AG09319 (cell line): Measurements from ENCODE around the gene LRRC15.

Source experiments
- DNase-seq: peaks from one replicate; pipeline ENCODE4 v3.0.0-alpha.2; 2010; ENCODE audit warnings: low read depth; ENCODE audit errors: extremely low read depth
- TF ChIP-seq, protein P1 (sequence below): IDR thresholded peaks from 2 replicates; pipeline ENCODE4 v1.5.1; 2011; ENCODE audit warnings: low read depth, mild to moderate bottlenecking, inconsistent platforms, low read length, moderate library complexity

Gene LRRC15

GRCh38 chr3:194373899-194374298 is 4.4 kb upstream of the LRRC15 start:
- TF ChIP-seq, protein P1, sequence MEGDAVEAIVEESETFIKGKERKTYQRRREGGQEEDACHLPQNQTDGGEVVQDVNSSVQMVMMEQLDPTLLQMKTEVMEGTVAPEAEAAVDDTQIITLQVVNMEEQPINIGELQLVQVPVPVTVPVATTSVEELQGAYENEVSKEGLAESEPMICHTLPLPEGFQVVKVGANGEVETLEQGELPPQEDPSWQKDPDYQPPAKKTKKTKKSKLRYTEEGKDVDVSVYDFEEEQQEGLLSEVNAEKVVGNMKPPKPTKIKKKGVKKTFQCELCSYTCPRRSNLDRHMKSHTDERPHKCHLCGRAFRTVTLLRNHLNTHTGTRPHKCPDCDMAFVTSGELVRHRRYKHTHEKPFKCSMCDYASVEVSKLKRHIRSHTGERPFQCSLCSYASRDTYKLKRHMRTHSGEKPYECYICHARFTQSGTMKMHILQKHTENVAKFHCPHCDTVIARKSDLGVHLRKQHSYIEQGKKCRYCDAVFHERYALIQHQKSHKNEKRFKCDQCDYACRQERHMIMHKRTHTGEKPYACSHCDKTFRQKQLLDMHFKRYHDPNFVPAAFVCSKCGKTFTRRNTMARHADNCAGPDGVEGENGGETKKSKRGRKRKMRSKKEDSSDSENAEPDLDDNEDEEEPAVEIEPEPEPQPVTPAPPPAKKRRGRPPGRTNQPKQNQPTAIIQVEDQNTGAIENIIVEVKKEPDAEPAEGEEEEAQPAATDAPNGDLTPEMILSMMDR, result no peak
- DNase-seq, result no peak

DNA sequence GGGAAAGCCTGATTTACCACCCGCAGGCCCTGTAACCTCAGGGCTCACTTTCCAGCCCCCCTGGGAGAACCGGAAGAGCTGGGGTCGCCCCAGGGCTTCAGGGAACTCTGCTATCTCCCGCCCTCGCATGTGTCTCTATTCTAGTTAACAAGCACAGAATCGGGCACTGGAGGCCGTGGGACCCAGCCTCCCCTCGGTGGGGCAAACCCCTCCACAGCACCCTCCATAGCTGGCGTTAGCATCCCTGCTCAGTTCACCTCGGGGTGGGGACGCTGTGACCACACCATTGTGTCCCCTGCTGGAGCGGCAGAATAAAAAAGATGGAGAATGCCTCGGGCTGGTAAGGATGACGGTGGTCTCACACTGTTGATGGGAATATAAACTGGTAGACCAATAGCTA is 3.5 kb upstream of the LRRC15 start:
- TF ChIP-seq, protein P1, result no peak
- no peak for DNase-seq

DNA sequence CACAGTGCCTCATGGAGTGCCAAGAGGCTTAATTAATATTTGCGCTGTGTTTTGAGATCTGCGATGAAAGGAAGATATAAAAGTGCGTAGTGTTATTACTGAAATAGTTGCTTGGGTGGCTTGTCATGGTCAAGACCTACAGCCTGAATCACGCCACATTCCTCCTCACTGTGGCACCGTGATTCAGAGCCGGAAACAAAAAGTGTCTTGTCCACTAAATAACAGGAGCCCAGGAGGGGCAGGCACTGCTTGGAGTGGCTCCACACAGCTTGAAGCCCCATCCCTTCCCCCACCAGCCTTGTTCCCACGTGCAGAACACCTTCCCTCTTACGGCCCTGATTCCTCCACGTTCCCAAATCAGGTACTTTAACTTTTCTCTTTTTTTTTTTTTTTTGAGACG is 1.2 kb upstream of the LRRC15 start:
- DNase-seq, result no peak
- TF ChIP-seq, protein P1, result no peak

DNA sequence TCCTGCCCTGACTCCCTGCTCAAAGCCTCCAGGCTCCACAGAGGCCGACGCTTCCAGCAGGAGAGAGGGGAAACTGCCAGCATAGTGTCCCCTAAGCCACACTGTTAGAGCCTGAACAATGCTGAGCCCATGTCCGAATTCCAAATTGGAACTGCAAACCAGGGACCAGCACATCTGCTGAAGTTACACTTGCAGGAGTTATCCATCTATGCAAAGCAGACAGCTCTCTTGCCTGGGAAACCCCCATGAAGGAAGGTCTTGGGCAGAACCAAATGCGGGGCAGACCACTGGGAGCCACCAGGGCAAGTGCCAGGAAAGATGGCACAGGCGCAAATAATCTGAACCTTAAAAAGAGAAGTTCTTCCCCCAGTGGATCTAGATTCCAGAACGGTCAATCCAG is 625 bp downstream of the LRRC15 start:
- TF ChIP-seq, protein P1, result no peak

DNA sequence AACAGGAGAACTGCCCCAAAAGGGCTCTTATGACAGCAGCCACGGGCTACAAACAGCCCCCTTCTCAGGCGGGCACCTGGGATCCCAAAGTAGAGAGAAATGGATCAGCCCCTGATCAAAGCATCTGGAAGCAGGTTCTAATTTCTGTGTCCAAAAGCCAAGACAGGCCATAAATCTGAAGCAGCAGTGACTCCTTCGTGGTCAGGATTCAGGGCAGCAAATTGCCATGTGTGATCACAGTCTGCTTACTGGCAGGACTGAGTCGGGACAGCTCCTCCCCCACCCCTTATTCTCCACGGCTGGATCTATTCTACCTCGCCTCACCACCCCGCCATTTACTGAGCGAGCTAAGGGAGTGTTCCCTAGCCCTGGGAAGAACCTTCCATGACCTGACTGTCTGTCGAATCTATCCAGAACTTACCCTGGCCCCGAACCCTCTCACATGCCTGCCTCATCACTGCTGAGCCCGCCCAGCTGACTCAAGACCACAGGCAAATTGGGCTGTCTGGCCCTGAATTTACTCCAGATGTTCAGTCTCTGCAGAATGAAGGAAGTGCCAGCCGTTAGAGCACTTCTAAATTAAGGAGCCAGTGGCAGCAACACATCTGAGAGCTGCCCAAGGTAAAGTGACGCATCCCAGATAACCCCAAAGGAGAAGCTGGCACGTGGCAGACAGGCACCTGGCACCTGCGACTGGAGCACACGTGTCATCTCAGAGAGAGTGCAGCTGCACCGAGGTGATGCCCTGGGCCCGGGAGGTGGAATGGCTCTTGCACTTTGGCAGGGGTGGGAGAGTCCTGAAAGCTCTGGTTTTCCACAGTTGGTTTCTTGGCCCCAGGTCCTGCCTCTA is 1.3 kb downstream of the LRRC15 start:
- TF ChIP-seq, protein P1, result no peak
- peak; percentile 63 for DNase-seq

More for the DNA sequence above, 625 bp downstream of the LRRC15 start:
- DNase-seq, result no peak

- TF ChIP-seq, protein P1, result no peak
- no peak for DNase-seq
Measured at GRCh38 chr3:194365978-194366490, 3.5 kb downstream of the LRRC15 start.

DNA sequence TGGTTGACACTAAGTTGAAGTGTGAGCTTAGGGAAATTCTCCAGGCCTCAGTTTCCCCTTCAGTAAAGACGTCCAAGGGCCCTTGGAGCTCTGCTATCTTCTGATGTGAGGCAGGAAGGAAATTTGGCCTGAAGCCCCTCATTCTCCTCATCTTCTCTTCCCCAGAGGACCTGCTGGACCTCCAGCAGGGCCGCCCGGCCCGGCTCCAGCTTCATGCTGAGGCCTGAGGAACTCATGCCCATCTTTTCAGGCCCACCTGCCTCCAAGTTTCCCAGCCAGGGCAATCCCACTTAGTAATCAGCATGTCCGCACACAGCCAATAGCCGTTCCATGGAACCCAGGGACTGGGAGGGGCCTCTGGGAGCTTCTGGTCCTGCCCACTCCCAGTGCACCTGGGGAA is 4.0 kb downstream of the LRRC15 start:
- TF ChIP-seq, protein P1, result no peak
- DNase-seq, result no peak
